HG03196 (cell line): ENCODE data around the gene OR13A1.
"Not testable (repeated sequence)": the region's sequence is repeated elsewhere in the genome, so short reads cannot be mapped to it uniquely, and the experiment has no call there.

ENCODE experiments used
- ATAC-seq: cut with Tn5 transposase; IDR thresholded peaks from one replicate; pipeline ENCODE4 v1.9.1; 2021; ENCODE audit not compliant: unreplicated experiment

The OR13A1 gene

GRCh38 chr10:45282061-45282460 lies 33.3 kb downstream of the OR13A1 start:
- ATAC-seq = no peak

- no peak for ATAC-seq
Measured at GRCh38 chr10:45280113-45280760, 35.2 kb downstream of the OR13A1 start.

DNA sequence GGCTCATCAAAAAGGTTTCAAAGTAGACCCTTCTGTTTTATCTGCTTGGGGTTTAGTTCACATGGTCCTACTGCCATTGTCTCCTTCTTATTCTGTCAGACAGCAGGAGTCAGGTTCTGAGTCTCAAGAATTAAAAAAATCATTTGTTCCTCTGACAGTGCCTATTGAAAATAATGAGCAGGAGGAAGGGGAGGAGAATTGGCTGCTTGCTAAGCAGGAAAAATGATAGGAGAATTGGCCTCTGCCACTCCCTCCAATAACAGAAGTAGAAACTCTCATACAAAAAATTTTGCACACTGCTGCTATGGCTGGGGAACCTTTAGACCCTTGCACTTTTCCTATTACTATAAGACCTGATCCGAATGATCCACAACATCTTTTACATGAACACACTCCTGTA lies 35.7 kb downstream of the OR13A1 start:
- ATAC-seq = no peak

DNA sequence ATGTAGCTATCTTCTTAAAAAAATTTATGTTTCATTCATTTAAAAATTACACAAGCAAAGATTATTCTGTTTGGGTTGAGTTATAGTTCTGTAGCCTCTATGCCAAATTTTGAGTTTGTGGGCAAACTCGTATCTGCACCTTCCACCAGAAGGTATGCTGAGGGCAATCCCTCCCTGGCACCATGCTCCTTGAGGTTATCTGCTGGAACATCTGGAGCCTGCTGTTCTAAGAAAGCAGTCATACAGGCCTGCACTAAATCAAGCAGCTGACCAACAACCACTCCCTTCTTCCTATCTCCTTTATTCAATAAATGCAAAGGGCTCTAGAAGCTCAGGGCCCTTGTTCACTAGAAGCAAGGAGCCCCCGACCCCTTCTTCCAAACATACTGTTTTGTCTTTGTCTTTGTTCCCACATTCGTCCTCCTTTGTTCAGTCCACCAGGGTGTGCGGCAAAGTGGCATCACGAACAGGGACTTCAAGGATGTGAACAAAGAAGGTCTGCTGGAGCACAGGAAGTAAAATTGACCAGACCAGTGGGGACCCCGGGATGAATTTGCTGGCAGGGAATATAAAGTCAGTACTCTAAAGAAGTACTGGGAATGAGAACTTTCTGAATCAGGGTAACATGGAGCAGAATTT lies 36.4 kb downstream of the OR13A1 start:
- no peak for ATAC-seq

- not testable (repeated sequence) for ATAC-seq
Measured at GRCh38 chr10:45276146-45276545, 39.3 kb downstream of the OR13A1 start.

DNA sequence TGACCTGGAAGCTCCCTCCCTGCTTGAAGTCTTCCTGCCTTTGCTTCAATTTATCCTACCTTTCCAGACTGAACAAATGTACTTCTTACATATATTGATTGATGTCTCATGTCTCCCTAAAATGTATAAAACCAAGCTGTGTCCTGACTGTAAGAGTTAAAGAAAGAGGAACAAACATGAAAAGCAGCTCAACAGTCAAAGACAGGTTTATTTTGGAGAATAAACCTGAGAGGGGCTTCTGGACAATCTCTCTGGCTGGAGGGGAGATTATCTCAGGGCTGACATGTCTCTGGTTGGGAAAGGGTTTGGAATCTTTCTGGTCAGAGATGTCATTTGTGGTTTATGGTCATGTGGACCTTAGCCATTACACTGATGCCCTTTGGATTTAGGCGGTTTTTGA lies 41.0 kb downstream of the OR13A1 start:
- ATAC-seq = no peak

DNA sequence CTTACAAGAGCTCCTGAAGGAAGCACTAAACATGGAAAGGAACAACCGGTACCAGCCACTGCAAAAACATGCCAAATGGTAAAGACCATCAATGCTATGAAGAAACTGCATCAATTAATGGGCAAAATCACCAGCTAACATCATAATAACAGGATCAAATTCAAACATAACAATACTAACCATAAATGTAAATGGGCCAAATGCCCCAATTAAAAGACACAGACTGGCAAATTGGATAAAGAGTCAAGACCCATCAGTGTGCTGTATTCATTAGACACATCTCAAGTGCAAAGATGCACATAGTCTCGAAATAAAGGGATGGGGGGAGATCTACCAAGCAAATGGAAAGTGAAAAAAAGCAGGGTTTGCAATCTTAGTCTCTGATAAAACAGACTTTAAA lies 47.6 kb downstream of the OR13A1 start:
- not testable (repeated sequence) for ATAC-seq

DNA sequence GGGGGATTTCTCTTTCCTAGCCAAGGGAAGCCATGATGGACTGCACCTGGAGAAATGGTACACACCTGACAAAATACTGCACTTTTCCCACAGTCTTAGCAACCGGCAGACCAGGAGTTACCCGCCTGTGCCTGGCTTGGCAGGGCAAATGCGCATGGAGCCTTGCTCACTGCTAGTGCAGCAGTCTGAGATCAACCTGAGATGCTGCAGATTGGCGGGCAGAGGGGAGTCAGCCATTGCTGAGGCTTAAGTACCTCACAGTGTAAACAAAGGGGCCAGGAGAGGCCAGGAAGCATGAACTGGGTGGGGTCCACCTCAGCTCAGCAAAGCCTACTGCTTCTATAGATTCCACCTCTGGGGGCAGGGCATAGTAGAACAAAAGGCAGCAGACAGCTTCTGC lies 49.4 kb downstream of the OR13A1 start:
- ATAC-seq = no peak

DNA sequence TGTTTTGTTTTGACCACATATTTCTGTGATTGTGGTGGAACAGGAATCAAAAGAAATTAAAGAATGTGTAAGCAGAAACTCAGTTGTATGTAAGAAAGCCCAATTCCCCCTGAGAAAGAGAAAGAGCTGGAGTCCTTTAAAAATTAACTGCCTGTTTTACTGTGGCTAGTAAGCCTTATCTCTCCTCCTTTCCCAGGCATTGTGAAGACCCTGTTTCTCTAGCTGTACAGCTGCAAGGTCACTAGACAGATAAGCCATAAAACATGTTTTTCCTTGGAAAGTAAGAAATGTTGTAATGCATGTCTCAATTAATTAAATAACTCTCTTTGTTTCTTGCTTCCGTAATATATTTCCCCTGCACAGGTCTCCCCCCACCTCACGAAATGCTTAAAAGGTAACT lies 53.5 kb downstream of the OR13A1 start:
- no peak for ATAC-seq

GRCh38 chr10:45261243-45261775 lies 54.1 kb downstream of the OR13A1 start:
- ATAC-seq = no peak

DNA sequence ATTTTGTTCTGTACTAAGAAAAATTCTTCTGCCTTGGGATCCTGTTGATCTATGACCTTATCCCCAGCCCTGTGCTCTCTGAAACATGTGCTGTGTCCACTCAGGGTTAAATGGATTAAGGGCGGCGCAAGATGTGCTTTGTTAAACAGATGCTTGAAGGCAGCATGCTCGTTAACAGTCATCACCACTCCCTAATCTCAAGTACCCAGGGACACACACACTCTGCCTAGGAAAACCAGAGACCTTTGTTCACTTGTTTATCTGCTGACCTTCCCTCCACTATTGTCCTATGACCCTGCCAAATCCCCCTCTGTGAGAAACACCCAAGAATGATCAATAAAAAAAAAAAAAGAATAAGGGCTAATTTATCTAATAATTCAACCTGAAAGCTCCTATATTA lies 54.8 kb downstream of the OR13A1 start:
- not testable (repeated sequence) for ATAC-seq

- not testable (repeated sequence) for ATAC-seq
Measured at GRCh38 chr10:45259786-45260495, 55.5 kb downstream of the OR13A1 start.

DNA sequence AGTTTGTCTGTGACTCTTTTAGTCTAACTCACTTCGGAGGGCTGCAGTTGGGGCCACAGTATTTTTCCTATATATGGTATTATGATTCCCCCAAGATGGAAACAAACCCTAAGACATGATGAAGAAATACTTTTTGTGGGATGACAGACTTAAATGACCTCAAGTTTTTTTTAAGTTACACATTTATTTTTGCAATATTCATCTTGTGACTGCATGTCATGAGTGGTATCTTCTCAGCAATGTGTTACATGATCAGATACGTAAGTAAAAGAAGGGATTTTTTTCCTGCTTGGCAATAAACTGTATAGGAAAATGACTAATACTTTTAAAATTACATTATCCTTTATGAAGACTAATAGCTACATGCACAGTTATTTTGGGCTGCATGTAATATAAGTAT lies 57.8 kb downstream of the OR13A1 start:
- no peak for ATAC-seq

DNA sequence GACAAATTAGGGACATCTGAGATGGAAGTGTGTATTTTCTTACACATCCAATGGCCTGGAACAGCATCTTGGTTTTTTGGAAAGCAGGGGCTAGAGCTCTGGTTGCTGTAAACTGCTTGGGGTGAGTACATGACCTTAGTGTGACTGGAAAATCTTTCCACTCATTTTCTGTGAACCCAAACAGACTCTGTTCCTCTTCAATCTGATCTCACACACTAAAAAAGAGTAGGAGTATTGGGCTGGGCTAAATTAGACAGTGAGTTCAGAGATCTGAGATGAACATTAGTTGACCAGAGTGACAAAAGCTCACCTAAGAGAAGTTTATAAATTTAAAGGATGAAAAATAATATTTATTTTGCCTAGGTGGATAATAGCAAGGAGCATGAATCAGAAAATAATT lies 59.2 kb downstream of the OR13A1 start:
- ATAC-seq = no peak

GRCh38 chr10:45255706-45256105 lies 59.7 kb downstream of the OR13A1 start:
- no peak for ATAC-seq

GRCh38 chr10:45254892-45255291 lies 60.5 kb downstream of the OR13A1 start:
- no peak for ATAC-seq

DNA sequence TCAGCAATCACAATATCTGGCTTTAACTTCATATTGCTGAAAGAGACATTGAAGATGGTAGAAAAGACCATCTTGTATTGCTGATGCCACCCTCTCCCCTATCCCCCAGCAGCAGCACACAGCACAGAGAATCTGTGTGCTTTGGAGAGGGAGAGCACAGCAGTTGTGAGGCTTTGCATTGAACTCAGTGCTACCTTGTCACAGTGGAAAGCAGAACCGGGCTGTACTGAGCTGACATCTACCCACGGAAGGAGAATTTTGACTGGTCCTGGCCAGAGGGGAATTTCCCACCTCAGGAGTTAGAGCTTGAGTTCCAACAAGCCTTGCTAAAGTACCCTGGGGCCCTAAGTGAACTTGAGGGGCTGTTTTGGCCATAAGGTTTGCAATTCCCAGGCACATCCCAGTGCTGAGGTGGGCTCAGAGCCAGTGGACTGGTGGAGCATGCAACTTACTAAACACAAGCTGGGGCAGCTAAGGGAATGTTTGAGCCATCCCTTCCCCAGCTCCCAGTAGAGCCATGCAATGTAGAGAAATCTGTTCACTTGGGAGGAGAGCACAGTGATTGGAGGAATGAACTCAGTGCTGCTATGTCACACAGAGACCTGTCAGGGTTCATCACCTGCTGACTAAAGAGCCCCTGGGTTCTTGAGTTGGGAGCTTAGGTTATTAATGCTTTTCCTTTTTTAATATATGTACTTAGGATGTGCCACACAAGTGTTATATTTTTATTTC lies 62.1 kb downstream of the OR13A1 start:
- ATAC-seq = no peak
